BE2C (cell line): ENCODE measurements around the gene CDKN1A.
A peak's percentile ranks its signal among the peaks of the same experiment; 100 is the strongest.
"Not testable (repeated sequence)": the region's sequence is repeated elsewhere in the genome, so short reads cannot be mapped to it uniquely, and the experiment has no call there.

Experiments used
- DNase-seq: peaks from one replicate; pipeline ENCODE4 v3.0.0-alpha.2; 2020
- H3K27me3 ChIP-seq: fragments of 250-450 bp; sonication (Bioruptor Pico); 2 replicates; pipeline ENCODE4 v1.5.1; 2020; ENCODE audit warnings: mild to moderate bottlenecking
- H3K36me3 ChIP-seq: fragments of 250-450 bp; sonication (Bioruptor Pico); 2 replicates; pipeline ENCODE4 v1.5.1; 2020; ENCODE audit warnings: mild to moderate bottlenecking
- H3K4me1 ChIP-seq: fragments of 250-450 bp; sonication (Bioruptor Pico); 2 replicates; pipeline ENCODE4 v1.5.1; 2020
- H3K4me3 ChIP-seq: 2 replicates; pipeline ENCODE4 v1.5.1; 2011; ENCODE audit warnings: low read depth, low read length
- H3K9me3 ChIP-seq: fragments of 250-450 bp; sonication (Bioruptor Pico); 2 replicates; pipeline ENCODE4 v1.5.1; 2020
- TF ChIP-seq, protein P1 (sequence below): IDR thresholded peaks from 2 replicates; pipeline ENCODE4 v1.5.1; 2012; ENCODE audit warnings: mild to moderate bottlenecking, low read depth, low read length

CDKN1A gene

DNA sequence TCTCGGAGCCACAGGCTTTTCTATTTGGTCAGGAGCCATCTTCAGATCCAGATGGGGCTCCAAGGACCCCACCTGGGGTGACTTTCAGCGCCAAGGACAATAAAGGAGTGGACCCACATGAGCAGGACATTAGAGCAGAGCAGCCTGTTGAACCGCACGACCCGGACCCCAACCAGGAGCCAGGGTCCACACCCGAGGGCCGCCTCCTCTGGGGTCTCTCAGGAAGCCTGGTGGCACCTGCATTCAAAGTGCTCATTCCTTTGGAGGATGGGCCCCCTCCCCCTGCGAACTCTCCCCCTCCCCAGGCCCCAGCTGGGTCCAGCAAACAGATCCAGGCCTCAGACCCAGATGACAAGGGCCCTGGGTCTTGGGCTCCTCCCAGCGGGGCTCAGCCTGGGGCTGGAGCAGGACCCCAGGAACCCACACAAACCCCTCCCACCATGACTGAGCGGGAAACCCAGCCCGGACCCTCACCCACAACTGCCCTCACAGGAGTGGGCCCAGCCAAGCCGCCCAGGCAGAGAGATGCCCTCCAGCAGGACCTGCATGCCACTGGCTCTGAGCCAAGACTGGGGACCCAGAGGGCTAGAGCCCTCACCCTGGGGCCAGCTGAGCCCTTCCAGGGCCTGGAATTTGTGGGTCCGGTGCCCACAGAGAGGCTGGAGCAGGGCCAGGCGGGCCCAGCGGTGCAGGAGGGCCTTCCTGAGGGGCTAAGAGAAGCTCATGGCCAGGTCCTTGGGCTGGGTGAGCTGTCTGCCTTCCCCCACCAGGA lies 43.0 kb downstream of the CDKN1A start:
- no peaks in the 10 kb centered on the region for H3K4me1 ChIP-seq
- H3K4me3 ChIP-seq, result no peak overlapping the region
- H3K27me3 ChIP-seq, result no peaks in the 10 kb centered on the region
- TF ChIP-seq, protein P1, sequence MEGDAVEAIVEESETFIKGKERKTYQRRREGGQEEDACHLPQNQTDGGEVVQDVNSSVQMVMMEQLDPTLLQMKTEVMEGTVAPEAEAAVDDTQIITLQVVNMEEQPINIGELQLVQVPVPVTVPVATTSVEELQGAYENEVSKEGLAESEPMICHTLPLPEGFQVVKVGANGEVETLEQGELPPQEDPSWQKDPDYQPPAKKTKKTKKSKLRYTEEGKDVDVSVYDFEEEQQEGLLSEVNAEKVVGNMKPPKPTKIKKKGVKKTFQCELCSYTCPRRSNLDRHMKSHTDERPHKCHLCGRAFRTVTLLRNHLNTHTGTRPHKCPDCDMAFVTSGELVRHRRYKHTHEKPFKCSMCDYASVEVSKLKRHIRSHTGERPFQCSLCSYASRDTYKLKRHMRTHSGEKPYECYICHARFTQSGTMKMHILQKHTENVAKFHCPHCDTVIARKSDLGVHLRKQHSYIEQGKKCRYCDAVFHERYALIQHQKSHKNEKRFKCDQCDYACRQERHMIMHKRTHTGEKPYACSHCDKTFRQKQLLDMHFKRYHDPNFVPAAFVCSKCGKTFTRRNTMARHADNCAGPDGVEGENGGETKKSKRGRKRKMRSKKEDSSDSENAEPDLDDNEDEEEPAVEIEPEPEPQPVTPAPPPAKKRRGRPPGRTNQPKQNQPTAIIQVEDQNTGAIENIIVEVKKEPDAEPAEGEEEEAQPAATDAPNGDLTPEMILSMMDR, result no peak
- no peaks in the 10 kb centered on the region for H3K36me3 ChIP-seq
- no peaks in the 10 kb centered on the region for H3K9me3 ChIP-seq
- peak; percentile 52 for DNase-seq

GRCh38 chr6:36722365-36722764 lies 43.9 kb downstream of the CDKN1A start:
- Histone ChIP-seq H3K4me3 (no peak overlapping the region), H3K36me3 (no peaks in the 10 kb centered on the region), H3K27me3 (no peaks in the 10 kb centered on the region), H3K4me1 (no peaks in the 10 kb centered on the region), H3K9me3 (no peaks in the 10 kb centered on the region)
- DNase-seq, result no peak
- TF ChIP-seq, protein P1, result no peak

- no peaks in the 10 kb centered on the region for H3K9me3 ChIP-seq
- TF ChIP-seq, protein P1, result no peak
- H3K27me3 ChIP-seq, result no peaks in the 10 kb centered on the region
- H3K36me3 ChIP-seq, result no peaks in the 10 kb centered on the region
- no peak for DNase-seq
- no peaks in the 10 kb centered on the region for H3K4me1 ChIP-seq
- H3K4me3 ChIP-seq, result no peak overlapping the region
Measured at GRCh38 chr6:36722879-36723278, 44.4 kb downstream of the CDKN1A start.

DNA sequence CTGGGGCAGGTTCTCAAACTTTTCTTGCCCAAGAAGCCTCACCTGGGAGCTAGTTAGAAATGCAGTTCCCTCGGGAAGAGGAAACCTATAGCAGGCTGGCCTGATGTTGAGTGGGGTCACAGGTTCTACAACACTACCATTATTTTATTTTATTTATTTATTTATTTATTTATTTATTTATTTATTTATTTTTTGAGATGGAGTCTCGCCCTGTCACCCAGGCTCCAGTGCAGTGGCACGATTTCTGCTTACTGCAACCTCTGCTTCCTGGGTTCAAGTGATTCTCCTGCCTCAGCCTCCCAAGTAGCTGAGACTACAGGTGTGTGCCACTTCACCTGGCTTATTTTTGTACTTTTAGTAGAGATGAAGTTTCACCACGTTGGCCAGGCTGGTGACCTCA lies 45.5 kb downstream of the CDKN1A start:
- not testable (repeated sequence) for H3K4me3 ChIP-seq, H3K27me3 ChIP-seq, H3K9me3 ChIP-seq, DNase-seq, H3K36me3 ChIP-seq, H3K4me1 ChIP-seq

- Histone ChIP-seq H3K27me3 (no peaks in the 10 kb centered on the region), H3K9me3 (no peaks in the 10 kb centered on the region), H3K4me3 (no peak overlapping the region), H3K4me1 (no peaks in the 10 kb centered on the region), H3K36me3 (no peaks in the 10 kb centered on the region)
- TF ChIP-seq, protein P1, result peak; percentile 74
- peak; percentile 79 for DNase-seq
Measured at GRCh38 chr6:36724514-36725390, 46.2 kb downstream of the CDKN1A start.

DNA sequence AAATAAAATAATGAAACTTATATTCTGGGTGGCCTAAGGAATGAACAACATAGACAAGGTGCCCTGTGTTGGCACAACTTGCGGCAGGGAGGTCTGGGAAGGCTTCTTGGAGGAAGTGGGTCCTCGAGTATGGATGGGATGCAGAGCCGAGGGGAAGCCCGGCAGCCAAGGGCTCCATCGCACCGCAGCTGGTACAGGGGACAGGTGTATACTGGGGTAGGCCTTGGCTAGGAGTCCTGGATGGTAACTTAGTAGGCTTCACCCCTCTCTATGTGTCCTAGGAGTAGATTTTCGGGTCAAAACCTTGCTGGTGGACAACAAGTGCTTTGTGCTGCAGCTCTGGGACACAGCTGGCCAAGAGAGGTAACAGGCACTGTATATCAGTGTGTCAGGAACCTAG lies 47.1 kb downstream of the CDKN1A start:
- H3K27me3 ChIP-seq, result no peaks in the 10 kb centered on the region
- no peak for DNase-seq
- no peaks in the 10 kb centered on the region for H3K9me3 ChIP-seq
- H3K36me3 ChIP-seq, result no peaks in the 10 kb centered on the region
- H3K4me1 ChIP-seq, result no peaks in the 10 kb centered on the region
- H3K4me3 ChIP-seq, result no peak overlapping the region
- TF ChIP-seq, protein P1, result no peak
